ENCODE results near the gene KIF1B. TPM values are rescaled to one million over a fixed set of nuclear protein-coding genes. Genes with fewer than 3 reads are reported as not detected.

Gene KIF1B
- total RNA-seq, 4 donors from 2014 or later: 46.0 to 88.0 (median 51.2) TPM

DNA sequence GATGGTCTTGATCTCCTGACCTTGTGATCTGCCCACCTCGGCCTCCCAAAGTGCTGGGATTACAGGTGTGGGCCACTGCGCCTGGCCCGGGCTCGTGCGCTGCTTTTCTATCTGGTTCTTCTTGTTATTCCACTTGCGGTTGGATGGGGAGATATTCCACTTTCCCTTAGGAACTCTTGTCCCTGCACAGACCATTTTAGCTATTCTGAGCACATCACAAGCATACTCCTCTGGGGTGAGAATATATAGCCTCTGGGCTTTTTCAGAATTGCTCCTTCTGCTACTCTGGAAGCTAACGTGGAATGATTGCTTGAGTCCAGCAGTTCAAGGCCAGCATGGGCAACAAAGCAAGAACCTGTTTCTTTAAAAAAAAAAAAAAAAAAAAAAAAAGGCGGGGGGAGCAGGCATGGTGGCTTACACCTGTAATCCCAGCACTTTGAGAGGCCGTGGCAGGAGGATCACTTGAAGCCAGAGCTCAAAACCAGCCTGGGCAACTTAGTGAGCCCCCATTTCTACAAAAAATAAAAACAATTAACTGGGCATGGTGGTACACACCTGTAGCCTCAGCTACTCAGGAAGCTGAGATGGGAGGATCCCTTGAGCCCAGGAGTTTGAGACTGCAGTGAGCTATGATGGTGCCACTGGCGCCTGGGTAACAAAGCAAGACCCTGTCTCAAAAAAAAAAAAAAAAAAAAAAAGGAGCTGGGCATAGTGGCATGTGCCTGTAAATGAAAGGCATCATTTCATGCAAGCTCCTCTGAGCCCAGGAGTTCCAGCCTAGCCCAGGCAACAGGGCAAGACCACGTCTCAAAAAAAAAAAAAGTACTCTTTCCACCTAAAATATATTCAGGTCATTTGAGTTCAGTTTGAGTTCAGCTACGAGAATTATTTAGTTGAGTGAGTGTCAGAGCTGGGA lies 176.6 kb downstream of the KIF1B start:
- no peaks in the 10 kb centered on the region for H3K36me3 ChIP-seq
- H3K9me3 ChIP-seq: no peaks in the 10 kb centered on the region
- H3K27ac ChIP-seq: peak overlapping the region; percentile 81
- TF ChIP-seq POLR2A (IDR thresholded peaks at IDR 0.05): no peak
- TF ChIP-seq POLR2AphosphoS5 (IDR thresholded peaks at IDR 0.05): no peak
- no peak for TF ChIP-seq CTCF (IDR thresholded peaks at IDR 0.05)
- no peak for TF ChIP-seq EP300 (IDR thresholded peaks at IDR 0.05)
- peaks cover 26% of the 10 kb centered on the region for H3K4me1 ChIP-seq
- 49% methylated on average over 12 of the region's 12 CpGs for WGBS
- peak overlapping the region; percentile 10 for H3K4me3 ChIP-seq
- no peak for DNase-seq (ENCODE audit: low spot score in 2 of 2)
- H3K27me3 ChIP-seq: no peaks in the 10 kb centered on the region

- H3K27me3 ChIP-seq: no peaks in the 10 kb centered on the region
- TF ChIP-seq POLR2A (IDR thresholded peaks at IDR 0.05) (no peak), EP300 (IDR thresholded peaks at IDR 0.05) (no peak), CTCF (IDR thresholded peaks at IDR 0.05) (no peak), POLR2AphosphoS5 (IDR thresholded peaks at IDR 0.05) (no peak)
- peaks cover 26% of the 10 kb centered on the region for H3K4me1 ChIP-seq
- H3K36me3 ChIP-seq: no peaks in the 10 kb centered on the region
- no peak for DNase-seq (ENCODE audit: low spot score in 2 of 2)
- peak overlapping the region; percentile 81 for H3K27ac ChIP-seq
- H3K4me3 ChIP-seq: peak overlapping the region; percentile 10
- no peaks in the 10 kb centered on the region for H3K9me3 ChIP-seq
- WGBS: 9% methylated on average over 3 of the region's 3 CpGs
These were observed 177.5 kb downstream of the KIF1B start for GRCh38 chr1:10387677-10388386.

GRCh38 chr1:10388387-10388715 lies 178.0 kb downstream of the KIF1B start:
- WGBS: 57% methylated on average over 3 of the region's 3 CpGs
- Histone ChIP-seq H3K27me3 (no peaks in the 10 kb centered on the region), H3K36me3 (no peaks in the 10 kb centered on the region), H3K4me1 (peaks cover 26% of the 10 kb centered on the region), H3K4me3 (no peak overlapping the region), H3K27ac (peak overlapping the region; percentile 81), H3K9me3 (no peaks in the 10 kb centered on the region)
- no peak for DNase-seq (ENCODE audit: low spot score in 2 of 2)
- TF ChIP-seq POLR2A (IDR thresholded peaks at IDR 0.05) (no peak), CTCF (IDR thresholded peaks at IDR 0.05) (no peak), EP300 (IDR thresholded peaks at IDR 0.05) (no peak), POLR2AphosphoS5 (IDR thresholded peaks at IDR 0.05) (no peak)

DNA sequence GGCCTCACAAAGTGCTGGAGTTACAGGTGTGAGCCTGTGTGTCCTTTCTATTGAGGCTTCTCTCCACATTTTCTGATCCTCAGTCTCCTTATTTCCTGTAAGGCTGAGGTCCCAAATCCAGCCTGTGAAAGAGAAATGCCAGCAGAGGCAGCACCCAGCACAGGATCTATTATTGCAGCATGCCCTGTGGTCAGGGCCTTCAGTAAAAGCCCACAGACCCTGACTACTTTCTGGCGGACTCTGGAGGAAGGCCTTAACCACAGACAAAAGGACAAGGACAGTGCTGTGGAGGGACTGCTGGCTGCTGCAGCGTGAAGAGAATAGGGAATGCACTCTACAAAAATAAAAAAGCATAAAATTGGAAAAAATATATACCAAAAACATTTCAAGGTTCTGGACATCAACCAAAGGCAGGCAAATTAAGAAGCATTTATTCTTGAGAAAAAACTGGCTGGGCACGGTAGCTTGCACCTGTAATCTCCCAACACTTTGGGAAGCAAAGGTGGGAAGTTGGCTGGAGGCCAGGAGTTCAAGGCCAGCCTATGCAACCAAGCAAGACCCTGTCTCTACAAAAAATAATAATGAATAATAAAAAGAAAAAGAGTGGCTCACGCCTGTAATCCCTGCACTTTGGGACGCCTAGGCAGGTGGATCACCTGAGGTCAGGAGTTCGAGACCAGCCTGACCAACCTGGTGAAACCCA lies 179.1 kb downstream of the KIF1B start:
- DNase-seq (ENCODE audit: low spot score in 2 of 2): no peak
- Histone ChIP-seq H3K4me1 (peaks cover 26% of the 10 kb centered on the region), H3K27ac (no peak overlapping the region), H3K4me3 (no peak overlapping the region), H3K36me3 (no peaks in the 10 kb centered on the region), H3K9me3 (no peaks in the 10 kb centered on the region), H3K27me3 (no peaks in the 10 kb centered on the region)
- TF ChIP-seq POLR2A (IDR thresholded peaks at IDR 0.05) (no peak), POLR2AphosphoS5 (IDR thresholded peaks at IDR 0.05) (no peak), EP300 (IDR thresholded peaks at IDR 0.05) (no peak), CTCF (IDR thresholded peaks at IDR 0.05) (no peak)
- WGBS: 91% methylated on average over 6 of the region's 6 CpGs
